ENCODE data around the gene HHEX.

The HHEX gene

GRCh38 chr10:92664322-92664721 is 25.4 kb upstream of the HHEX start:
- H3K27ac ChIP-seq (ENCODE audit: low read length): no peak overlapping the region
- no peaks in the 10 kb centered on the region for H3K79me2 ChIP-seq (ENCODE audit: low read length)
- no peak for TF ChIP-seq EZH2phosphoT487 (IDR thresholded peaks at IDR 0.05; ENCODE audit: low read depth)
- no peak for TF ChIP-seq CTCF (IDR thresholded peaks at IDR 0.05; ENCODE audit: low read depth, low read length)
- H2AFZ ChIP-seq (ENCODE audit: low read depth, low read length): no peak overlapping the region
- no peaks in the 10 kb centered on the region for H3K27me3 ChIP-seq (ENCODE audit: low read depth, low read length)
- H3K4me2 ChIP-seq (ENCODE audit: low read length): no peak overlapping the region
- H3K9ac ChIP-seq (ENCODE audit: low read length): no peak overlapping the region
- no peak overlapping the region for H3K4me3 ChIP-seq (ENCODE audit: low read length)
- H3K36me3 ChIP-seq (replicated peaks; ENCODE audit: low read depth, low read length): peaks cover 6% of the 10 kb centered on the region
- H3K4me1 ChIP-seq (ENCODE audit: low read length): no peaks in the 10 kb centered on the region
- no peaks in the 10 kb centered on the region for H4K20me1 ChIP-seq (ENCODE audit: insufficient read depth, low read length)
- H3K9me3 ChIP-seq (ENCODE audit: insufficient read depth, low read length): peaks cover 6% of the 10 kb centered on the region; the same call in 1 of the 2 replicates

- Histone ChIP-seq H3K4me2 (ENCODE audit: low read length) (no peak overlapping the region), H4K20me1 (ENCODE audit: insufficient read depth, low read length) (no peaks in the 10 kb centered on the region), H3K4me1 (ENCODE audit: low read length) (no peaks in the 10 kb centered on the region), H3K79me2 (ENCODE audit: low read length) (no peaks in the 10 kb centered on the region), H3K9ac (ENCODE audit: low read length) (no peak overlapping the region), H3K27me3 (ENCODE audit: low read depth, low read length) (no peaks in the 10 kb centered on the region), H2AFZ (ENCODE audit: low read depth, low read length) (no peak overlapping the region), H3K36me3 (replicated peaks; ENCODE audit: low read depth, low read length) (peaks cover 6% of the 10 kb centered on the region), H3K9me3 (ENCODE audit: insufficient read depth, low read length) (peaks cover 6% of the 10 kb centered on the region; the same call in 1 of the 2 replicates), H3K27ac (ENCODE audit: low read length) (no peak overlapping the region), H3K4me3 (ENCODE audit: low read length) (no peak overlapping the region)
- TF ChIP-seq CTCF (IDR thresholded peaks at IDR 0.05; ENCODE audit: low read depth, low read length): no peak
- TF ChIP-seq EZH2phosphoT487 (IDR thresholded peaks at IDR 0.05; ENCODE audit: low read depth): no peak
Measured at GRCh38 chr10:92667078-92667477, 22.7 kb upstream of the HHEX start.

- Histone ChIP-seq H3K4me1 (ENCODE audit: low read length) (no peaks in the 10 kb centered on the region), H3K36me3 (replicated peaks; ENCODE audit: low read depth, low read length) (no peaks in the 10 kb centered on the region), H3K9me3 (ENCODE audit: insufficient read depth, low read length) (no peaks in the 10 kb centered on the region), H3K9ac (ENCODE audit: low read length) (no peak overlapping the region), H3K27ac (ENCODE audit: low read length) (no peak overlapping the region), H3K27me3 (ENCODE audit: low read depth, low read length) (no peaks in the 10 kb centered on the region), H2AFZ (ENCODE audit: low read depth, low read length) (no peak overlapping the region), H4K20me1 (ENCODE audit: insufficient read depth, low read length) (no peaks in the 10 kb centered on the region), H3K4me2 (ENCODE audit: low read length) (no peak overlapping the region), H3K4me3 (ENCODE audit: low read length) (no peak overlapping the region), H3K79me2 (ENCODE audit: low read length) (no peaks in the 10 kb centered on the region)
- no peak for TF ChIP-seq CTCF (IDR thresholded peaks at IDR 0.05; ENCODE audit: low read depth, low read length)
- TF ChIP-seq EZH2phosphoT487 (IDR thresholded peaks at IDR 0.05; ENCODE audit: low read depth): no peak
Measured at GRCh38 chr10:92677708-92678107, 12.0 kb upstream of the HHEX start.

GRCh38 chr10:92678206-92678605 is 11.5 kb upstream of the HHEX start:
- no peaks in the 10 kb centered on the region for H4K20me1 ChIP-seq (ENCODE audit: insufficient read depth, low read length)
- no peaks in the 10 kb centered on the region for H3K9me3 ChIP-seq (ENCODE audit: insufficient read depth, low read length)
- H2AFZ ChIP-seq (ENCODE audit: low read depth, low read length): no peak overlapping the region
- no peak overlapping the region for H3K9ac ChIP-seq (ENCODE audit: low read length)
- H3K27ac ChIP-seq (ENCODE audit: low read length): no peak overlapping the region
- no peaks in the 10 kb centered on the region for H3K79me2 ChIP-seq (ENCODE audit: low read length)
- no peaks in the 10 kb centered on the region for H3K27me3 ChIP-seq (ENCODE audit: low read depth, low read length)
- no peak overlapping the region for H3K4me2 ChIP-seq (ENCODE audit: low read length)
- no peaks in the 10 kb centered on the region for H3K36me3 ChIP-seq (replicated peaks; ENCODE audit: low read depth, low read length)
- H3K4me1 ChIP-seq (ENCODE audit: low read length): no peaks in the 10 kb centered on the region
- TF ChIP-seq CTCF (IDR thresholded peaks at IDR 0.05; ENCODE audit: low read depth, low read length) (no peak), EZH2phosphoT487 (IDR thresholded peaks at IDR 0.05; ENCODE audit: low read depth) (no peak)
- no peak overlapping the region for H3K4me3 ChIP-seq (ENCODE audit: low read length)

Measured in OCI-LY3 (cell line).